Activated CD8-positive, alpha-beta memory T cell treated with anti-CD3 and anti-CD28 coated beads, Interleukin-2, amount 10 ng/mL, durations not matched to agents 7 days and 5 days (primary cell): ENCODE results near the gene CREB3L2. TPM values are rescaled to one million over a fixed set of nuclear protein-coding genes. Genes with fewer than 3 reads are reported as not detected.
"Not testable (repeated sequence)": the region's sequence is repeated elsewhere in the genome, so short reads cannot be mapped to it uniquely, and the experiment has no call there.

ENCODE experiments used
- ATAC-seq: fragments of 150-1000 bp; cut with Tn5 transposase; one replicate; pipeline ENCODE4 v1.10.0; 2021; ENCODE audit warnings: moderate library complexity
- CTCF ChIA-PET: fragments of 350-600 bp; sonication (Branson Sonifier 250); formaldehyde crosslinking; loops from one replicate; lab custom pipeline; 2021; ENCODE audit warnings: antibody characterized with exemption; lab: Charles Lee
- DNase-seq: peaks from one replicate; pipeline ENCODE4 v3.0.0-alpha.2; 2020
- H3K27ac Mint-ChIP-seq: one replicate; pipeline ENCODE4 v1.8.0; 2021; ENCODE audit warnings: mild to moderate bottlenecking, mixed read lengths
- H3K27me3 Mint-ChIP-seq: one replicate; pipeline ENCODE4 v1.8.0; 2021; ENCODE audit warnings: mixed read lengths
- H3K36me3 Mint-ChIP-seq: one replicate; pipeline ENCODE4 v1.8.0; 2021; ENCODE audit warnings: mild to moderate bottlenecking, mixed read lengths
- H3K4me1 Mint-ChIP-seq: one replicate; pipeline ENCODE4 v1.8.0; 2021; ENCODE audit warnings: mixed read lengths
- H3K4me3 Mint-ChIP-seq: one replicate; pipeline ENCODE4 v1.8.0; 2021; ENCODE audit warnings: mild to moderate bottlenecking, moderate library complexity, mixed read lengths
- H3K9me3 Mint-ChIP-seq: one replicate; pipeline ENCODE4 v1.8.0; 2022; ENCODE audit warnings: low read depth, mixed read lengths
- total RNA-seq, 2 experiments: library from RNA; stranded (reverse); gene quantifications; one replicate each; pipeline ENCODE4 v1.2.3, GENCODE V29; 2021

Gene CREB3L2
- total RNA-seq, 2 experiments from 2014 or later = 24.0 to 29.0 TPM

DNA sequence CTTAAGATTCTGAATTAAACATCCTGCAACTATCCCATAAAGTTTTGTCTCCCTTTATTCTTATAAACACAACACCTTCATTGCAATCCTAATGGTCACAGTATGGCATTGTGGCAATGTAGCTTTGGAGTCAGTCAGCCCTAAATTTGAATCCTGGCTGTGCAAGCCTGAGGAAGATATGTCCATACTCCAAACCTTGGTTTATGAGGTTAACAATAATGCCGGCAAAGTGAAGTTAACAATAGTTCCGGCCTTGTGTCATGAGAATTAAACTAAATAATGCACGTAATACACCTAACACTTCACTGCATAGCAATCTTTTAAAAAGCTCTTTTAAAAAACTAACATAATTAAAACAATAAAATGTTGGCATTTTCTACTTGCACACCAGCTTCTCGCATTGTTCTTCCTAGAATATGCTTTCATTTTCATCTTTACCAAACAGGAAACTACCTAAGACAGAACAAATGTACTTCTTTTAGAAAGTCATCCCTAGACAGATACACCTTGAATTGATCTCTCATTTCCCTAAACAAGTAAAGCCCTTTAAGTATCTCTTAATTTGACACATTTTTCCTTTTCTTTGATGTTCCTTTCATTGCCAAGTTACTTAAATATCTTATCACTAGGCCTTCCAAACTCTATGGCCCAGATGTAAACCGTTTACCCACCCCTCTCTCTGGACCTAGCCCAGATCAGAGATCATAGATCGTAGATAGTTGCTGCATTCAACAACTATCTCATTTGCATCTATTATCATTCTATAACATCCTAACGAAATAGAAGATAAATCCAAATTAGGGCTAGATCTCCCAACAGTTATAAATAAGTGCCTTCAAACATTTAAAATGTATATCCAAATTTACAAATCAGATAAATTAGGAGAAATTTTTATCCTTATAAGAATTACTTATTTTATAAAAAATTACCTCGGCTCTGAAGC lies 66.7 kb downstream of the CREB3L2 start:
- peaks cover 33% of the 10 kb centered on the region for H3K4me1 Mint-ChIP-seq
- DNase-seq (no peak), ATAC-seq (peak; percentile 88)
- peaks cover 13% of the 10 kb centered on the region for H3K36me3 Mint-ChIP-seq
- H3K9me3 Mint-ChIP-seq = no peaks in the 10 kb centered on the region
- H3K4me3 Mint-ChIP-seq = peak overlapping the region; percentile 79
- H3K27me3 Mint-ChIP-seq = no peaks in the 10 kb centered on the region
- CTCF ChIA-PET = interaction anchor here (1.1 to 4.0 kb wide), 4 partner anchors 32 to 73 kb away, joined by 3 to 24 read pairs (median 7); partner anchors contain the start of gene CREB3L2
- H3K27ac Mint-ChIP-seq = peak overlapping the region; percentile 94

DNA sequence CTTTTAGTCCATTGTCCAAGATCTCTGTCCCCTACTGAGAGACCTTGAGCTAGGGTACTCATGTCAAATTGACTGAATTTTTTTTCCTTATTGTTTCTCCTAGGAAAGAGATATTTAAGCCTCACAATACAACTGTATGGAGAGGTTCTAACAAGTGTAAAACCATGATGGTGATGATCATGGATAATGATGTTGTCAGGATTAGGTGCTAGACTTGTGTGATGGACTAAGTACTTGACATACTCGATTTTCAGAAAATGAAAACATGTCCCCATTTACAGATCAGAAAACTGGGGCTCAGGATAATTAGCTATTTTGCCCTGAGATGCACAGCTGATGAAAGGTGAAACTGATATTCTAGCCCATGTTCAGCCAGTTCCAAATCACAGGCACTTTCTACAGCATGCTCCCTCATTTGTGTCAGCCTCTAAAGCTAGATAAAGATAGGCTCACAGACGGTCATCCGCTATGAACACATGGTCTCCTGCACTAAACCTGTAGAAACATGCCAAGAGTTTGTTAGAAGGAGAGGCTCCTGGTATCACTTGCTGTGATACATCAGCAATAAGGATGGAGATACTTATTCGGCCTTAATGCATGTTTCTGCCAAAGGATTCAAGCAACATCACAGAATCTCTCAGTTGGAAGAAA lies 67.6 kb downstream of the CREB3L2 start:
- ATAC-seq = no peak
- Mint-ChIP-seq H3K27me3 (no peaks in the 10 kb centered on the region), H3K4me1 (peaks cover 33% of the 10 kb centered on the region), H3K4me3 (peak overlapping the region; percentile 79), H3K9me3 (no peaks in the 10 kb centered on the region), H3K27ac (peak overlapping the region; percentile 94), H3K36me3 (peaks cover 13% of the 10 kb centered on the region)
- DNase-seq = no peak
- CTCF ChIA-PET = interaction anchor here (1.2 to 4.0 kb wide), 4 partner anchors 9 to 68 kb away, joined by 3 to 24 read pairs (median 8); partner anchors contain the start of gene CREB3L2

DNA sequence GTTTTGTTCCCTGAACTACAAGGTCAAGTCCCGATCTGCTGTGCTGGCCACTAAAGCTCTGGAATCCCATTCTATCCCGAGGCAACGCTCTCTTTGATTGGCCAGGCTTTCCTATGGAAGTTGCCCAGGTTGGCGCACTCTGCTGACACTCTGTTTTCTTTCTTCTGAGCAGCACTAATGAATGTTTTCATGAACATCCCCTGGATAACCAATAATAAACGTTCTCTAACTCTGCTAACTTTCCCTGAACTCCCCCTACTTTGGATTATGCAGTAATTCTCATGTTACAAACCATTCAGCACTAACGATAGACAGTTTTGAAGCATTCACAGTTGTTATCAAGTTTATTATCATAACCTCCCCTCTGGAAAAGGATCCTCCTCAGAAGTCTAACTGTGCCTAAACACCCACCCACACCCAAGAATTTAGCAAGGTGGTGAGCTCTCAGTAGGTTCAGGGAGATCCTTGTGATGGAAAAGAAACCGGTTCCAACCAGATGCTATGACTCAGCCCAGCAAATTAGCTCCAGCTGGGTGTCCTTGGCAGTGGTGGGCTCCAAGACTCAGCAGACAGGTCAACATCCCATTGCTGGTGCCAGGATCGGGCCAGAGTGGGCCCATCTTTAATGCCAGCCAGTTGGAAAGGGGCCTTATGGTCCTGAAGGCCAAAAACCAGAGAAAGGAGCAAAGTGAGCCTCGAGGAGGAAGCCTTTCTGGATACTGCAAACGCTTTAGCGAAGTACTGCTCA lies 68.4 kb downstream of the CREB3L2 start:
- Mint-ChIP-seq H3K27me3 (no peaks in the 10 kb centered on the region), H3K4me1 (peaks cover 33% of the 10 kb centered on the region), H3K27ac (no peak overlapping the region), H3K36me3 (peaks cover 17% of the 10 kb centered on the region), H3K9me3 (no peaks in the 10 kb centered on the region), H3K4me3 (no peak overlapping the region)
- DNase-seq = no peak
- ATAC-seq = no peak
- CTCF ChIA-PET = interaction anchor here (0.8 to 4.0 kb wide), 4 partner anchors 8 to 69 kb away, joined by 4 to 24 read pairs (median 8); partner anchors contain the start of gene CREB3L2

DNA sequence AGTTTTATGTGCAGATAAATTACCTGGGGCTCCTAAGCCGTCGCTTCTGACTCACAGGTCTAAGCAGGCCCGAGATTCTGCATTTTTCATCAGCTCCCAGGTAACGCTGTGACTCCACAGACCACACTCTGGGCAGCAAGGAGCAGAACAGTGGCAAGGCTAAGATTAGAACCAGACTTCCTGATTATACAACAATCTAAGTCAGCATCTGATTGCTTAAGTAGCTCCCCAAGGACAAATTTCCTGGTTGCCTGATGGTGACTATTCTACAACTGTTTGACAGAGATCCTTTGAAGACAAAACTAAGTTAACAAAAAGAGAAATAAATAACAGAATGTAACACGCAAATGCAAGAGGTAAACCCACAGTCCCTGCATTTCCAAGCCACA lies 69.0 kb downstream of the CREB3L2 start:
- Mint-ChIP-seq H3K27me3 (no peaks in the 10 kb centered on the region), H3K4me3 (no peak overlapping the region)

DNA sequence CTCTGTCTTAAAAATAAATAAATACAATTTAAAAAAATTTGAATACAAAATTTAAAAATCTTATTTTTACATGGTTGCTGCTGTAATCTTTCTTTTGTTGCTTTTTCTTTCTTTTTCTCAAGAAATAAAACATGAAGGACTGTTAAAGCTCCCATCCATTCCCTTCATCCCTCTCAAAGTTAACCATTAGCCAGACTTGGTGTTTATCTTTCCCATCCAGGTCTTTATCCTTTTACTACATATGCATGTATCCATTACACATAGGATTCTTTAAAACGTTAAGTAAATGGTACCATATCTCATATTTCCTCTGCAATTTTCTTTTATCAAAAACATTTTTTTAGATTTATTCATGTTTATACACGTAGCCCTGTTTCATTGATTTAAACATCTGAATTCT lies 70.1 kb downstream of the CREB3L2 start:
- no peak overlapping the region for H3K27ac Mint-ChIP-seq
- H3K9me3 Mint-ChIP-seq = no peaks in the 10 kb centered on the region
- no peak overlapping the region for H3K4me3 Mint-ChIP-seq
- ATAC-seq = no peak
- DNase-seq = no peak
- CTCF ChIA-PET = interaction anchor here (0.6 kb wide), 1 partner anchor 289 kb away, joined by 3 read pairs; no protein-coding TSS in a partner anchor
- H3K4me1 Mint-ChIP-seq = peaks cover 33% of the 10 kb centered on the region
- peaks cover 31% of the 10 kb centered on the region for H3K36me3 Mint-ChIP-seq
- H3K27me3 Mint-ChIP-seq = no peaks in the 10 kb centered on the region

More for the DNA sequence above, 69.0 kb downstream of the CREB3L2 start:
- ATAC-seq (no peak), DNase-seq (no peak)
- no peaks in the 10 kb centered on the region for H3K9me3 Mint-ChIP-seq
- peaks cover 33% of the 10 kb centered on the region for H3K4me1 Mint-ChIP-seq
- no peak overlapping the region for H3K27ac Mint-ChIP-seq
- peaks cover 21% of the 10 kb centered on the region for H3K36me3 Mint-ChIP-seq
- CTCF ChIA-PET = interaction anchor here (0.8 to 4.0 kb wide), 2 partner anchors 30 to 69 kb away, joined by 4 to 24 read pairs; partner anchors contain the start of gene CREB3L2

DNA sequence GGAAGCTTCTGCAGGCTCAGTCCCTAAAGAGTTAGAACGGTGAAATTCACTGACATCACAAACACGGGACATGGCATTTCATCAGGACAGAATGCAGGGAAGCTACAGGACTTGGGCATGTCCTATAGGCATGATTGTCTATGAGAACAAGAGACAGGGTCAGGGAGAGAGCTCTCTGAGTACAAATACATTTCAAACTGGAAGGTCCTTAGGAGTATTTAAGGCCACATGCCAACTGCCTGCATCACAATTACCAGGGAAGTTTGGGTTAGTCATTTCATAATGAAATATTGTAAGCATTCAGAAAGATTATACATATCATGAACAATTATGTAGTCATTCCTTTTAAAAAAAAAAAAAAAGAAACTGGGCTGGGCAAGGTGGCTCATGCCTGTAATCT lies 71.3 kb downstream of the CREB3L2 start:
- CTCF ChIA-PET = interaction anchor here (1.0 kb wide), 1 partner anchor 72 kb away, joined by 3 read pairs; no protein-coding TSS in a partner anchor
- peaks cover 41% of the 10 kb centered on the region for H3K36me3 Mint-ChIP-seq
- H3K27me3 Mint-ChIP-seq = no peaks in the 10 kb centered on the region
- H3K4me1 Mint-ChIP-seq = peaks cover 24% of the 10 kb centered on the region
- DNase-seq (no peak), ATAC-seq (no peak)
- no peaks in the 10 kb centered on the region for H3K9me3 Mint-ChIP-seq
- no peak overlapping the region for H3K4me3 Mint-ChIP-seq
- H3K27ac Mint-ChIP-seq = no peak overlapping the region

DNA sequence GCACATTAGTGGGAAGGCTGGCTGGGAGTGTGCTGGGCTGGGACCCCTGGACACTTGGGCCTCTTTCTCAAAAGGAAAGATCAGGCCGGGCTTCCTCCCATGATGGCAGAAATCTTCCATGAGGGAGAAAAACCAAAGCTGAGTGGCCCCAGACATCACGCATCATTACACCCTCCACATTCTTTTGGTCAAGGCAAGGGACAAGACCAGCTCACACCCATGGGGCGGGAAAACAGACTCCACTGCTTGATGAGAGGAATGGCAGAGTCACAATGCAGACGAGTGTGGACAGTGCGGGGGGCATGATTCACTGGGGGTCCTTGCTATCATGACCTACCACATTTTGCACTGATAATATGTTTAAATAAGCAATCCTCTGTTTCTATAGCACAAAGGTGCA lies 73.3 kb downstream of the CREB3L2 start:
- Mint-ChIP-seq H3K27ac (no peak overlapping the region), H3K36me3 (peaks cover 47% of the 10 kb centered on the region), H3K4me1 (peaks cover 12% of the 10 kb centered on the region), H3K4me3 (no peak overlapping the region), H3K27me3 (no peaks in the 10 kb centered on the region), H3K9me3 (no peaks in the 10 kb centered on the region)
- ATAC-seq (no peak), DNase-seq (no peak)
- CTCF ChIA-PET = no interaction called here

DNA sequence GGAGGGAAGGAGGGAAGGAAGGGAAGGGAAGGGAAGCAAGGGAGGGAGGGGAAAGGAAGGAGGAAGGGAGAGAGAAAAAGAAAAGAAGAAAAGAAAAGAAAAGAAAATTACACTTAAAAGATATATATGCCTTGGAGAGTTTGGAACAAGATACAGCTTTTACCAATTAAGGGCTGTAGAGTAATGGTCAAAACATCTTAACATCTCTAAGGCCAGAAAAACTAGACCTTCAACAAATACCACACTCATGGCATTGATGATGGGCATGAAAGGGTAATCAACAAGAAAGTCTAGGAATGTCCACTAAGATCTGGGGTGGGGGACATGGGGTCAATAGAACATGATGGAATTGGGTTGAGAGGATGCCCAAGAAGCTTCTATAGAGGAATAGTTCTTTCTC lies 74.5 kb downstream of the CREB3L2 start:
- DNase-seq (no peak), ATAC-seq (no peak)
- Mint-ChIP-seq H3K4me3 (no peak overlapping the region), H3K4me1 (peaks cover 8% of the 10 kb centered on the region), H3K36me3 (peaks cover 42% of the 10 kb centered on the region), H3K27ac (no peak overlapping the region), H3K27me3 (no peaks in the 10 kb centered on the region), H3K9me3 (no peaks in the 10 kb centered on the region)
- CTCF ChIA-PET = no interaction called here

DNA sequence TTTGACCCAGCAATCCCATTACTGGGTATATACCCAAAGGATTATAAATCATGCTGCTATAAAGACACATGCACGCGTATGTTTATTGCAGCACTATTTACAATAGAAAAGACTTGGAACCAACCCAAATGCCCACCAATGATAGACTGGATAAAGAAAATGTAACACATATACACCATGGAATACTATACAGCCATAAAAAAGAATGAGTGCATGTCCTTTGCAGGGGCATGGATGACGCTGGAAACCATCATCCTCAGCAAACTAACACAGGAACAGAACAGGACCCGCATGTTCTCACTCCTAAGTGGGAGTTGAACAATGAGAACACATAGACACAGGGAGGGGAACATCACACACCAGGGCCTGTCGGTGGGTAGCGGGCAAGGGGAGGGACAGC lies 75.7 kb downstream of the CREB3L2 start:
- ATAC-seq, H3K27ac Mint-ChIP-seq, H3K4me3 Mint-ChIP-seq, H3K9me3 Mint-ChIP-seq, H3K27me3 Mint-ChIP-seq, DNase-seq: not testable (repeated sequence)
- CTCF ChIA-PET = interaction anchor here (1.5 kb wide), 1 partner anchor 83 kb away, joined by 3 read pairs; no protein-coding TSS in a partner anchor
- H3K4me1 Mint-ChIP-seq = peaks cover 13% of the 10 kb centered on the region
- H3K36me3 Mint-ChIP-seq = peaks cover 42% of the 10 kb centered on the region

DNA sequence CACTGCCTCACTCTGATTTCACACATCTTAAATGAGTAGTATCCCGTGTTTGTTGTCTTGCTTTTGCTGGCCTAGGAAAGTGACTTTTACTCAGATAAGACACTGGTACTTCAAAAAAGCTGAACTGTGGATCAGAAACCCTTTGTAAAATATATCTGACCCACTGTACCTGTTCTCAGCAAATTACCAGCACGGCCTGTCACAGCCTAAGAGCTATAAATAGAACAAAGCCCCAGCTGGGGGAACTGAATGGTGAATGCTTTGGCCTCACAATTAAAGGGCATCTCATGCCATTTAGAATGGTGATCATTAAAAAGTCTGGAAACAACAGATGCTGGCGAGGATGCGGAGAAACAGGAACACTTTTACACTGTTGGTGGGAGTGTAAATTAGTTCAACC lies 76.1 kb downstream of the CREB3L2 start:
- no peaks in the 10 kb centered on the region for H3K9me3 Mint-ChIP-seq
- no peak overlapping the region for H3K27ac Mint-ChIP-seq
- H3K4me1 Mint-ChIP-seq = peaks cover 17% of the 10 kb centered on the region
- CTCF ChIA-PET = interaction anchor here (1.5 kb wide), 2 partner anchors 8 to 83 kb away, joined by 3 to 5 read pairs; no protein-coding TSS in a partner anchor
- no peaks in the 10 kb centered on the region for H3K27me3 Mint-ChIP-seq
- peaks cover 45% of the 10 kb centered on the region for H3K36me3 Mint-ChIP-seq
- no peak overlapping the region for H3K4me3 Mint-ChIP-seq
- DNase-seq (no peak), ATAC-seq (no peak)

DNA sequence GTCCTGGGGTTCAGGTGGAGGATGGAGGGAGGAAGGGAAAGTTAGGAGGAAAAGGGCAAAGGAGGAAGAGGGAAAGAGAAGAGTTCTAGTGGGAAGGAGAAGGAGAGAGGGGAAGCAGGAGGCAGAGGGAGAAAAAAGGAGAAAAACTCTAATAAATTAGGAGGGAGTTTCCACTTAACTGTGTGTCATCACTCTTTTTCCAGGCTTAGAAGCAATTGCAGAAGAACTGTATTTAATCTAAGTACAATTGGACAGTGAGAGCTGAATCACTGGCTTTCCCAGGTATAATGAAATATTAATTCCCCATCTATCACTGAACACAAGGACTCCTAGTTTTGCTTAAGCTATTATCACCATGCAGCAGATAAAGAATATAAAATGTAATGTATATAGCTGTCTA lies 76.8 kb downstream of the CREB3L2 start:
- no peak for DNase-seq
- no peak overlapping the region for H3K4me3 Mint-ChIP-seq
- peaks cover 47% of the 10 kb centered on the region for H3K36me3 Mint-ChIP-seq
- peaks cover 19% of the 10 kb centered on the region for H3K4me1 Mint-ChIP-seq
- no peak for ATAC-seq
- H3K9me3 Mint-ChIP-seq = no peaks in the 10 kb centered on the region
- H3K27ac Mint-ChIP-seq = no peak overlapping the region
- no peaks in the 10 kb centered on the region for H3K27me3 Mint-ChIP-seq
- CTCF ChIA-PET = interaction anchor here (0.9 to 1.5 kb wide), 3 partner anchors 9 to 84 kb away, joined by 3 to 5 read pairs (median 3); no protein-coding TSS in a partner anchor

DNA sequence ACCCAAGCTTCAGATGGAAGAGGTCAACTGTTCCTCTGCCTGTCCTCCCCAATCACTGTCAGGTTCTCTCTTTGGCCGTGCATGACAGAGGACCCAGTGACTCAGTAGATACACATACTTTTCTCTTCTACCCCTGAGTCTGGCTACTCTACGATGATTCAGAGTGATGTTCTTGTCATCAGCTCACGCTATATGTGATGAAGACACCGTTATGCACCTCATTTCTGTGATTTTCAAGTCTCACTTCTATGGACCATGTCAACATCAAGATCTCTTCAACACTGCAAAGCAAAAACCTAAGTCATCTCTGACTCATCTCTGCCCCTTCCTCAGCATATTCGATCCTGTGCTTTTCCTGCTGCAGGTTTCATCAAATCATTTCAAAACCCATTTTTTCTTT lies 78.5 kb downstream of the CREB3L2 start:
- Mint-ChIP-seq H3K36me3 (peaks cover 48% of the 10 kb centered on the region), H3K27ac (no peak overlapping the region), H3K4me3 (no peak overlapping the region), H3K4me1 (peaks cover 21% of the 10 kb centered on the region), H3K27me3 (no peaks in the 10 kb centered on the region), H3K9me3 (no peaks in the 10 kb centered on the region)
- CTCF ChIA-PET = no interaction called here
- ATAC-seq (no peak), DNase-seq (no peak)
